GM12875 (cell line): ENCODE results near the gene GATD1.

ENCODE experiments used
- H3K4me3 ChIP-seq: one replicate; pipeline ENCODE4 v1.5.1; 2011; ENCODE audit warnings: low read depth, low read length, control low read depth
- CTCF ChIP-seq: IDR thresholded peaks from 2 replicates; pipeline ENCODE4 v1.5.1; 2011; ENCODE audit warnings: low read depth, mild to moderate bottlenecking, control low read depth, inconsistent platforms, low read length, moderate library complexity, borderline replicate concordance; ENCODE audit not compliant: insufficient read depth

Gene GATD1

GRCh38 chr11:818396-819128 lies 41.3 kb upstream of the GATD1 start, which contains the start of gene PNPLA2:
Gene PNPLA2, plus strand, starts transcription at chr11:818914. Its CDS starts 805 bp downstream, at chr11:819719.
- TF ChIP-seq CTCF = no peak
- peak within 1 kb of the TSS; percentile 83 for H3K4me3 ChIP-seq

- no peak overlapping the region for H3K4me3 ChIP-seq
- no peak for TF ChIP-seq CTCF
Observed at GRCh38 chr11:816433-816779, 39.1 kb upstream of the GATD1 start.

- H3K4me3 ChIP-seq = no peak overlapping the region
- TF ChIP-seq CTCF = no peak
Observed at GRCh38 chr11:815675-816432, 38.6 kb upstream of the GATD1 start.

GRCh38 chr11:813456-814096 lies 36.3 kb upstream of the GATD1 start:
- no peak overlapping the region for H3K4me3 ChIP-seq
- no peak for TF ChIP-seq CTCF

- no peak overlapping the region for H3K4me3 ChIP-seq
- no peak for TF ChIP-seq CTCF
Observed at GRCh38 chr11:813072-813455, 35.8 kb upstream of the GATD1 start.

GRCh38 chr11:812390-812789 lies 35.1 kb upstream of the GATD1 start:
- no peak for TF ChIP-seq CTCF
- H3K4me3 ChIP-seq = no peak overlapping the region
